Measurements from ENCODE around the gene CDKN1C. TPM values are rescaled to one million over a fixed set of nuclear protein-coding genes. Genes with fewer than 3 reads are reported as not detected.

Gene CDKN1C
- total RNA-seq, 2 donors from 2014 or later: 1.2 to 2.0 TPM

DNA sequence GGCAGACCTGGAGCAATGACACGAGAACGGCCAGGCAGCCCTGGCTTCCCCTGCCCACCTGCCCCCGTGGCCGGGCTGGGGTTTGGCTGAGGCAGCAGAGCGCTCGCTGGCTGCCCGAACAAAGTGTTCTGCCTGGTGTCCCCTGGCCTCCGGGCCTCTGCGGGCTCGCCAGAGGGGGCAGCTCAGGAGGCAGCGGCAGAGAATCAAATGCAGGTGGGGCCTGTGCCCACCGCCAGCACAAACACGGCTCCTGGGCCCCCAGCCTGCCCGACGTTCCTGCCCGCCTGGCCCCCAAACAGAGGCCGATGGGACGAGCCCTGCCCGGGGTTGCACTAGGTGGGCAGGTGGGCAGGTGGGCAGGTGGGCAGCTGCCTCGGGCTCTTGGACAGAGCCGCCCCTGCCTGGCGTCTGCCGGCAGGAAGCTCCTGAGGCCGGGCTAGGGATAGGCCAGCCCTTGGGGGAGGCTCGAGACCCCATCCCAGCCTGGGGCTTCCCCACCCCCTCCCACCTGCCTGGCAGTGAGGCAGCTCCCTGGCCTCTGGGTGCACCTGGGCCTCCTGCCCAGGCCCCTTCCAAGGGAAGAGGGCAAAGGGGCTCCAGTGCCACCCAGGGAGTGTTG, 46.8 kb downstream of the CDKN1C start:
- Mint-ChIP-seq H3K27me3 (no peaks in the 10 kb centered on the region), H3K27ac (no peak overlapping the region), H3K4me3 (no peak overlapping the region), H3K9me3 (no peaks in the 10 kb centered on the region), H3K4me1 (ENCODE audit: low read depth in 2 of 2) (no peaks in the 10 kb centered on the region), H3K36me3 (no peaks in the 10 kb centered on the region)
- ATAC-seq: no peak
- no peak for DNase-seq (ENCODE audit: low spot score)

- Mint-ChIP-seq H3K36me3 (no peaks in the 10 kb centered on the region), H3K27ac (no peak overlapping the region), H3K9me3 (no peaks in the 10 kb centered on the region)
Measured at GRCh38 chr11:2838091-2838490, 47.5 kb downstream of the CDKN1C start.

GRCh38 chr11:2837651-2838050, 47.9 kb downstream of the CDKN1C start:
- no peaks in the 10 kb centered on the region for H3K4me1 Mint-ChIP-seq (ENCODE audit: low read depth in 2 of 2)
- no peaks in the 10 kb centered on the region for H3K27me3 Mint-ChIP-seq
- no peak for DNase-seq (ENCODE audit: low spot score)
- H3K4me3 Mint-ChIP-seq: no peak overlapping the region
- ATAC-seq: no peak
- H3K9me3 Mint-ChIP-seq: no peaks in the 10 kb centered on the region
- H3K36me3 Mint-ChIP-seq: no peaks in the 10 kb centered on the region
- no peak overlapping the region for H3K27ac Mint-ChIP-seq

More at GRCh38 chr11:2838091-2838490, 47.5 kb downstream of the CDKN1C start:
- ATAC-seq: no peak
- Mint-ChIP-seq H3K4me1 (ENCODE audit: low read depth in 2 of 2) (no peaks in the 10 kb centered on the region), H3K4me3 (no peak overlapping the region), H3K27me3 (no peaks in the 10 kb centered on the region)
- no peak for DNase-seq (ENCODE audit: low spot score)

GRCh38 chr11:2837096-2837601, 48.4 kb downstream of the CDKN1C start:
- no peak overlapping the region for H3K4me3 Mint-ChIP-seq

GRCh38 chr11:2836315-2837095, 49.1 kb downstream of the CDKN1C start:
- Mint-ChIP-seq H3K4me3 (no peak overlapping the region), H3K9me3 (no peaks in the 10 kb centered on the region), H3K36me3 (no peaks in the 10 kb centered on the region), H3K27ac (no peak overlapping the region), H3K4me1 (ENCODE audit: low read depth in 2 of 2) (no peaks in the 10 kb centered on the region), H3K27me3 (no peaks in the 10 kb centered on the region)
- DNase-seq (ENCODE audit: low spot score) (no peak), ATAC-seq (no peak)

More at GRCh38 chr11:2837096-2837601, 48.4 kb downstream of the CDKN1C start:
- no peaks in the 10 kb centered on the region for H3K27me3 Mint-ChIP-seq
- peak in 1 of 2 donors; percentile 1 for ATAC-seq
- H3K4me1 Mint-ChIP-seq (ENCODE audit: low read depth in 2 of 2): no peaks in the 10 kb centered on the region
- no peaks in the 10 kb centered on the region for H3K9me3 Mint-ChIP-seq
- no peak overlapping the region for H3K27ac Mint-ChIP-seq
- no peaks in the 10 kb centered on the region for H3K36me3 Mint-ChIP-seq
- DNase-seq (ENCODE audit: low spot score): no peak

DNA sequence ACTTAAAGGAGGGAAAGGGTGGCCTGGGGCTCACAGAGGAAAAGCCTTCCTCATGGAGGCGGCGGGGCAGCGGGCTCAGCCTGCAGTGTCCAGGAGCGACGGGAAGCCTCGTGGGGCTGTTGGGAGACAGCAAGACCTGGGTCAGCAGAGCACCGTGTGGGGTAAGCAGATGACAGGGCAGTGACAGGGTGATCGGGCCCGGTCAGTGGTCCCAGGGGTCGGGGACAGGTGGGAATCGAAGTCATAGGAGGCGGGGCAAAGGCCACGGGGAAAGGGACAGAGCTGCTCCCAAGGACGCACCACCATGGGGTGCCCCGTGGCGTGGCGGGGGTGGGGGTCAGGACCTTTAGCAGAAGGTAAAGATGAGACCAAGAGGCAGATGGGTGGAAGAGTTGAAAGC, 49.8 kb downstream of the CDKN1C start:
- Mint-ChIP-seq H3K4me1 (ENCODE audit: low read depth in 2 of 2) (no peaks in the 10 kb centered on the region), H3K4me3 (no peak overlapping the region), H3K27ac (no peak overlapping the region), H3K27me3 (no peaks in the 10 kb centered on the region), H3K9me3 (no peaks in the 10 kb centered on the region), H3K36me3 (no peaks in the 10 kb centered on the region)
- ATAC-seq (no peak), DNase-seq (ENCODE audit: low spot score) (no peak)

GRCh38 chr11:2835296-2835695, 50.3 kb downstream of the CDKN1C start:
- Mint-ChIP-seq H3K4me1 (ENCODE audit: low read depth in 2 of 2) (no peaks in the 10 kb centered on the region), H3K27me3 (no peaks in the 10 kb centered on the region), H3K9me3 (no peaks in the 10 kb centered on the region), H3K4me3 (no peak overlapping the region), H3K27ac (no peak overlapping the region), H3K36me3 (no peaks in the 10 kb centered on the region)
- ATAC-seq (no peak), DNase-seq (ENCODE audit: low spot score) (no peak)

DNA sequence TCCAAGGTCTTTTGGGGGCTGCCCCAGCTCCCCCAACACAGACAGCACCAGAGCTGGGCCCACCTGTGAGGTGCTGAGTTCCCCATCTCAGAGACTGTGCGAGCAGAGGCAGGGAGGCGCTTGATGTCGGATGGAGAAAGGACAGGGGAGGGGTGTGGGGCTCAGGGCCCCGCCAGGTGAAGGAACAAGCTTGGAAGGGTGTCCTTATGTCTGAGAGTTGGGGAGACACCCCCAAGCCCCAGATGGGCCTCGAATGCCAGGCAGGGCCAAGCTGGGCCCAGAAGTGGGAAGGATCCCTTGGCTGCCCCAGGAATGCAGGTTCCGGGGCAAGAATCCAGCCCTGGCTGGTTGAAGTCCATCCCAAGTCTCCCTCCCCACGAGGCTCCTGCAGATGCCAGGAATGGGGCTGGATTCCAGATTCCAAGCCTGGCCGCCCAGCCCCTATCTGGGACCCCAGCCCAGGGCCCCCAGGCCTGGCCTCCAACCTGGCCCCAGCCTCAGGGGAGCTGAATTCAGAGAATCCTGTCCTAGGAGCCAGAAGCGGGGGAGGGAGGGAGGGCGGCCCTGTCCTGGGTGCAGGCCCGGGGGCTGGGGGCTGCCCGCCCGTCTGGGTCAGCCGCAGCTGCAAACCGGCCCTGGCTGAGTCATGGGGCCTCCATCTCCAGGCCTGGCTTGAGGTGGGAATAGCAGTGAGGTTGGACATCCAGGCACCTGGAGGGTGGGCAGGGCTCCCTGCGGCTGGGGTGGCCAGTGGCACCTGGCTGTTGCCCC, 50.9 kb downstream of the CDKN1C start:
- Mint-ChIP-seq H3K36me3 (no peaks in the 10 kb centered on the region), H3K27me3 (peaks cover 0 to under 1% of the 10 kb centered on the region in 2 donors), H3K9me3 (no peaks in the 10 kb centered on the region), H3K4me3 (no peak overlapping the region), H3K27ac (no peak overlapping the region), H3K4me1 (ENCODE audit: low read depth in 2 of 2) (no peaks in the 10 kb centered on the region)
- no peak for DNase-seq (ENCODE audit: low spot score)
- ATAC-seq: no peak

DNA sequence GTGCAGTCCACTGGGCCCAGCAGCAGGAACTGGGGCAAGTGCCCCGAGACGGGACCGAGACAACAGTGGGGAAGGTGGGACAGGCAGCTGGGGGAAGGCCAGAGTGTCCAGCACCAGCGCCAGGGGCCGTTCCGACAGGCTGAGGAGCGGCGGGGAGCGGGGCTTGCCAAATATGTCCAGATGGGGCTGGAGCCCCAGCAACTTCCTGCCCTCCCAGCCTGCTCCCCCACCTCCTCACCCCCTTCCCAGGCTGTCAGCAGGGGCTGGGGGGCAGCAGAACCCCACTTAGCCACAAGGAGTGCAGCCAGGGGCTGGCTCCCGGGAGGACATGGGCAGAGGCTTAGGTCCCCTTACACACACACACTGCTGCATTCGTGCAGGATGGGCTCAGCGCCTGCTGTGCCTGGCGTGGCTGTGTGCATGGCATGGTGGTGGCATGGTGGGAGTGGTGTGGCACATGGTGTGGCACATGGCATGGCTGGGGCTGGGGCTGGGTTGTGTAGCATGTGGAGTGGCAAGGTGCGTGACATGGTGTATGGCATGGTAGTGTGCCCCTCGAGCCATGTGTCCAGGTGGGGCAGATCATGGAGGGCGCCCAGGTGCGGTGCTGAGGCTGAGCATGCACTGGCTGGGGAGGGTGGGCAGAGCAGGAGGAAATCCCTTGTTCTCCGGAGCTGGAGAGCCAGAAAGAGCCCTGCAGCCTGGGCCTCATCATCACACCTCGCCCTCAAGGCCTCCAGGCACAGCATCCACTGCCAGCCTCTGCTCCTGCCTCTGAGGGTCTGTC, 51.7 kb downstream of the CDKN1C start:
- peaks cover 4% of the 10 kb centered on the region for H3K36me3 Mint-ChIP-seq
- no peak for ATAC-seq
- no peak for DNase-seq (ENCODE audit: low spot score)
- H3K4me1 Mint-ChIP-seq (ENCODE audit: low read depth in 2 of 2): no peaks in the 10 kb centered on the region
- peaks cover 4% of the 10 kb centered on the region for H3K9me3 Mint-ChIP-seq
- no peak overlapping the region for H3K4me3 Mint-ChIP-seq
- H3K27ac Mint-ChIP-seq: no peak overlapping the region
- H3K27me3 Mint-ChIP-seq: peaks cover 0 to 2% of the 10 kb centered on the region in 2 donors

Other genes starting within 250 kb of the CDKN1C start
- 1 to 10 TPM in 1 of 2 donors, under 1 TPM in 1; 0.52 to 1.1 TPM for gene KCNQ1OT1, start 185.8 kb downstream of the CDKN1C start, total RNA-seq
- 1 to 10 TPM; 3.0 to 4.5 TPM for gene PHLDA2, start 43.6 kb upstream of the CDKN1C start, total RNA-seq
- gene NAP1L4, start 106.6 kb upstream of the CDKN1C start, total RNA-seq: 100 to 1,000 TPM; 160 to 222 TPM
- 100 to 1,000 TPM in 1 of 2 donors, 10 to 100 TPM in 1; 88.8 to 128 TPM for gene CARS1, start 171.6 kb upstream of the CDKN1C start, total RNA-seq